ENCODE data around the gene TEKTIP1.

DNA sequence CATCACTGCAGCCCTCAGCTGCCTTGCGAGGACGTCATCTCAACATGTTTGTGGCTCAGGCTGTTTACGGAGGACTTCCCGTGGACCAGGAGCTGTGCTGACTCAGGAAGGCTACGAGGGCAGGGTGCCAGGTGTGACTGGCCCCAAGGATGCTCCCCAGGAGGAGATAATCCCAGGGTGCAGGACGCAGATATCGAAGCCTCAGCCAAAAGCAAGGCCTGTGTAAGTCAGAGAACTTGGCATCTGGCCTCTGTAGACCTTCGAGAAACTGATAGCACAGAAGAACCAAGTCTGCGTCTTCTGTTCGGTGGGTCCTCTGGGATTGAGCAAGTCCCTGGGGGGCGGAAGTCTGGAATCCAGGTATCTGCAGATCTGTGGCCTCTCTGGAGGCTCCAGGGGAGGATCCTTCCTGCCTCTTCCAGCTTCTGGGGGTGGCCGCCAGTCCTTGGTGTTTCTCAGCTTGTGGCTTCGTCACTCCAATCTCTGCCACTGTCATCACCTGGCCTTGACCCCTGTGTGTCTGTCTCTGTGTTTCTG, 35.9 kb upstream of the TEKTIP1 start:
- TF ChIP-seq GATA2 (IDR thresholded peaks at IDR 0.05; ENCODE audit: low read depth, low read length) (no peak), GATA3 (IDR thresholded peaks at IDR 0.05; ENCODE audit: low read depth, low read length) (no peak)
